Pons (tissue), 1 donor: Measurements from ENCODE around the gene CNTN4.

ENCODE experiments used
- DNase-seq: peaks from one replicate; pipeline ENCODE4 v3.0.0-alpha.2; 2016; ENCODE audit warnings: low spot score

The CNTN4 gene

DNA sequence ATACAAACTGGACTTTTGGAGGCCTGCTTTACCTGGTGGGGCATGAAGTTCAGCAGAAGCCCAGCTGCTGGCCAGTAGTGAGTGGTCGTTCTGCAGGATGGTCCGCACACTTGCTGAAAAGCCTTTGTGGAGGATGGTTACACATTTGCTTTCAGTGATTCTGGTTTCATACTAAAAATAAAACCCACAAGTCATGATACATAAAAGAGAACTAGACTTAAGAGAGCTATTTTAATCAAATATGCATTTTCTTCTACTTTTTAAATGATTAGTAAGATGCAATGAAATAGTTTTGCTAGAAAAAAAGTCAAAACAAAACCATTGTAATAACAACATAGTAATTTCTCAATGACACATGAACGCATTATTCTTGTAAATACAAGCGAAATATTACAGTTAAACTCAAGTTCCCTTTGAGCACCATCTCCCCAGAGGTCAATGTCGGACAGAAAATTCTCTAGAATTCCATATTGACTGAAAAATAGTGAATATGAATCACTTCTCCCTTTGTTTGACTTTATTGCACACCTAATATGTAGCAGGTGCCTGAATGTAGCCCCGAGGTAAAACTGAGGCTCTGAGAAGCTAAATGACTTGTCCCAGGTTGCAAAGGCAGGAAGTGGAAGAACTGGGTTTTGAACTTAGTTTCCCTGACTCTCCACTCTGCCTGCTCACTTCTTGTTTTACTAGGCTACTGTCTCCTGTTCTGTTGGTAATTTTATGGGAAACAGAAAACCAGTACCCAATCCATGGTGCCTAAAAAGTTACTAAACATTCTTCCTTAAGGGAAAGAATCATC, 1003.2 kb downstream of the CNTN4 start:
- no peak for DNase-seq

DNA sequence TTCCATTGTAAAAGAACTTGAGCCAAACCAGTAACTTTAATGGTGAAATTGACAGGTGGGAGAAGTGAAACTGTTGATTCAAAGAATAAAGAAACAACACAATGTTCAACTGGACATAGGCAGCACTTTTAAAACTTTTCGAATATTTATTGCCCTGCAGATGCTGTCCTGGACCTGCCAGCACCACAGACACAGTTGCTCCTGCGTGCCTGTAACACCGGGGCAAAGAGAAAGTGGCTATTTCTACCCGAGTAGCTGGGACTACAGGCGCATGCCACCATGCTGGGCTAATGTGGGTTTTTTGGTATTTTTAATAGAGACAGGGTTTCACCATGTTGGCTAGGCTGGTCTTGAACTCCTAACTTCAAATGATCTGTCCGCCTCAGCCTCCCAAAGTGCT, 1004.1 kb downstream of the CNTN4 start:
- DNase-seq = no peak

DNA sequence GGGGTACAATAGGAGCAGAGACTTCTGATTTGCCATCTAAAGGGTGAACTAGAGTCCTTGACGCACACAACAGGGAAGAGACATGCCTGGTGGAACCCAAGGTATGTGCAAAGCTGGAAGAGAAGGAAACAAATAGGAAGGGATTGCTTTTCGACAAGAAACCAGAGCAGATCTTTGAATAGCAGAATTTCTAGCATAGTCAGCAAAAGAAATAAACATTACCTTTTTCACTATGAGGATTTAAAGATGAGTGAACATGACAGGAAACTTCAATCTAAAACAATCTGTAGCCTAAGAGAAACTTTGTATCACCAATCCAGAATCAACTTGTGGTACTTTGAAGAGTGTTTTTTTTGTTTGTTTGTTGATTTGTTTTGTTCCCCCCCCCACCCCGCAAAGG, 1006.6 kb downstream of the CNTN4 start:
- DNase-seq = no peak

DNA sequence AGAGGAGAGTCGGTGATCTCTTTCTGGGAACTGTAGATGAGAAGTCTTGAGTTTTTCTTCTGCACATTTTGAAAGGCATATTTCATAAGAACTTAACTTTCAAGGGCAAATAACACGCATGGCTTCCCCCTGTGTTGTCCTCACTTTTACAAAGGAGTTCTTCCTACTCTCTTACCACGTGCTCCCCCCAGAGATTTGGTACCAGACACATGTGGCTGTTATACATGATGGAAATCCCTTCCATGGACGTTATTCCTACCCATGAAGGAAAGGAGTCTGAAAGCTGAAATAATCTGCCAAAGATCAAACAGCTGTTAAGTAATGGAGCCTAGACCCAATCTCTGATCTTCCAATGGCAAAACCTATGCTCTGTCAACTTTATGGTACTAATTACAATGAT, 1007.1 kb downstream of the CNTN4 start:
- no peak for DNase-seq

DNA sequence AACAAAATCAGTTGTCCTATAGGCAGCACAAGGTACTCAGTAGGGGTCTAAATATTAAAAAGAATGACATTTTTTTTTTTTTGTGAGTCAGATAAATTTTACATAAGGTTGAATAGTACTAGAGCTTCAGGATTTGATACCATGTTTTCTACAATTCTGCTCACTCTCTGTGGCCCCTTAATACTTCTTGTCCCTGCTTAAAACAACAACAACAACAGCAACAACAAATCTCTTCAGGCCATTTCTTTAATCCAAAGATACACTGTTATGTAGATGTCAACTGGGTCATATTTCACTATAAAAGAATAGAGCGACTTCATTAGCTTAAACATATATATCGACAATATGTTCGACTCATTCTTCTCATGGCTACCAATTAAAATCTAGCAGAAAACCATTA, 1008.5 kb downstream of the CNTN4 start:
- no peak for DNase-seq
